Measurements from ENCODE around the gene PCYT2.
A peak's percentile ranks its signal among the peaks of the same experiment; 100 is the strongest.
"Not testable (repeated sequence)": the region's sequence is repeated elsewhere in the genome, so short reads cannot be mapped to it uniquely, and the experiment has no call there.

The PCYT2 gene

GRCh38 chr17:81927653-81928543 lies 16.7 kb upstream of the PCYT2 start, which contains the start of gene MAFG:
Gene MAFG (minus strand): TSS chr17:81927735. CDS start chr17:81923185, 4,550 bp downstream.
- peak; percentile 69 to 85 for DNase-seq (ENCODE audit: extremely low read depth in 1 of 2, low read depth in 1 of 2)

- no peak for DNase-seq (ENCODE audit: extremely low read depth in 1 of 2, low read depth in 1 of 2)
Measured at GRCh38 chr17:81927152-81927652, 16.0 kb upstream of the PCYT2 start.

GRCh38 chr17:81926451-81927151 lies 15.4 kb upstream of the PCYT2 start:
- DNase-seq (ENCODE audit: extremely low read depth in 1 of 2, low read depth in 1 of 2): peak in 1 of 2 donors; percentile 30

GRCh38 chr17:81925860-81926450 lies 14.8 kb upstream of the PCYT2 start:
- no peak for DNase-seq (ENCODE audit: extremely low read depth in 1 of 2, low read depth in 1 of 2)

- DNase-seq (ENCODE audit: extremely low read depth in 1 of 2, low read depth in 1 of 2): no peak
Measured at GRCh38 chr17:81924557-81925532, 13.6 kb upstream of the PCYT2 start.

GRCh38 chr17:81923302-81924260 lies 12.4 kb upstream of the PCYT2 start:
- no peak for DNase-seq (ENCODE audit: extremely low read depth in 1 of 2, low read depth in 1 of 2)

GRCh38 chr17:81922566-81923301 lies 11.5 kb upstream of the PCYT2 start:
- no peak for DNase-seq (ENCODE audit: extremely low read depth in 1 of 2, low read depth in 1 of 2)

- no peak for DNase-seq (ENCODE audit: extremely low read depth in 1 of 2, low read depth in 1 of 2)
Measured at GRCh38 chr17:81921996-81922565, 10.9 kb upstream of the PCYT2 start.

GRCh38 chr17:81921537-81921862 lies 10.3 kb upstream of the PCYT2 start:
- no peak for DNase-seq (ENCODE audit: extremely low read depth in 1 of 2, low read depth in 1 of 2)

- DNase-seq (ENCODE audit: extremely low read depth in 1 of 2, low read depth in 1 of 2): no peak
Measured at GRCh38 chr17:81920612-81921536, 9.7 kb upstream of the PCYT2 start.

GRCh38 chr17:81918832-81919545 lies 7.8 kb upstream of the PCYT2 start:
- DNase-seq (ENCODE audit: extremely low read depth in 1 of 2, low read depth in 1 of 2): no peak

- not testable (repeated sequence) for DNase-seq (ENCODE audit: extremely low read depth in 1 of 2, low read depth in 1 of 2)
Measured at GRCh38 chr17:81918333-81918669, 7.1 kb upstream of the PCYT2 start.

- peak; percentile 46 to 74 for DNase-seq (ENCODE audit: extremely low read depth in 1 of 2, low read depth in 1 of 2)
Measured at GRCh38 chr17:81917565-81918332, 6.5 kb upstream of the PCYT2 start, which contains the start of gene SIRT7. Gene SIRT7 (minus strand): TSS chr17:81918176. CDS start chr17:81918131, 45 bp downstream.

GRCh38 chr17:81916234-81917001 lies 5.2 kb upstream of the PCYT2 start:
- DNase-seq (ENCODE audit: extremely low read depth in 1 of 2, low read depth in 1 of 2): no peak

GRCh38 chr17:81915331-81915730 lies 4.1 kb upstream of the PCYT2 start:
- no peak for DNase-seq (ENCODE audit: extremely low read depth in 1 of 2, low read depth in 1 of 2)

Data from activated CD8-positive, alpha-beta memory T cell treated with anti-CD3 and anti-CD28 coated beads for 1 hour (primary cell).